Tibial artery (tissue), 4 donors: Measurements from ENCODE around the gene MAPK1.
"Not testable (repeated sequence)": the region's sequence is repeated elsewhere in the genome, so short reads cannot be mapped to it uniquely, and the experiment has no call there.

Experiments
- DNase-seq, 2 donors: peaks; one replicate each; pipeline ENCODE4 v3.0.0-alpha.2; 2019
- H3K27ac ChIP-seq, 2 donors: fragments of 200-600 bp; sonication (generic) in 1 of 2; 1 replicate in 1 of 2; 2 replicates in 1 of 2; pipeline ENCODE4 v1.5.1; 2018 to 2019; ENCODE audit warnings: mild to moderate bottlenecking in 1 of 2
- H3K27me3 ChIP-seq, 2 donors: fragments of 200-600 bp; sonication (generic) in 1 of 2; one replicate each; pipeline versions ENCODE4 v1.5.1 to v1.6.0; 2016 to 2019
- H3K36me3 ChIP-seq, 3 donors: fragments of 200-600 bp; sonication (generic) in 2 of 3; one replicate each; pipeline ENCODE4 v1.5.1; 2016 to 2019; ENCODE audit warnings: mild to moderate bottlenecking in 2 of 3
- H3K4me1 ChIP-seq, 4 donors: fragments of 200-600 bp; sonication (generic) in 2 of 4; 1 replicate in 3 of 4; 2 replicates in 1 of 4; pipeline ENCODE4 v1.5.1; 2016 to 2019
- H3K4me3 ChIP-seq, 2 donors: fragments of 200-600 bp; sonication (generic) in 1 of 2; 1 replicate in 1 of 2; 2 replicates in 1 of 2; pipeline ENCODE4 v1.5.1; 2018 to 2019; ENCODE audit warnings: mild to moderate bottlenecking in 2 of 2
- H3K9me3 ChIP-seq, 3 donors: fragments of 200-600 bp; sonication (generic) in 1 of 3; one replicate each; pipeline ENCODE4 v1.5.1; 2016 to 2019
- intact Hi-C: fragments of 100-400 bp; cut with DNase I; formaldehyde crosslinking; loops from one replicate; pipeline ENCODE4 v1.15.0; 2023; ENCODE audit warnings: low total_unique reads
- TF ChIP-seq, protein P1 (sequence below), 2 experiments: fragments of 200-600 bp in 1 of 2; fragments of 450-650 bp in 1 of 2; IDR thresholded peaks; one replicate each; pipeline ENCODE4 v1.5.1; 2017 to 2019; ENCODE audit warnings: antibody characterized with exemption in 2 of 2, mild to moderate bottlenecking in 1 of 2, moderate library complexity in 1 of 2

MAPK1 gene

DNA sequence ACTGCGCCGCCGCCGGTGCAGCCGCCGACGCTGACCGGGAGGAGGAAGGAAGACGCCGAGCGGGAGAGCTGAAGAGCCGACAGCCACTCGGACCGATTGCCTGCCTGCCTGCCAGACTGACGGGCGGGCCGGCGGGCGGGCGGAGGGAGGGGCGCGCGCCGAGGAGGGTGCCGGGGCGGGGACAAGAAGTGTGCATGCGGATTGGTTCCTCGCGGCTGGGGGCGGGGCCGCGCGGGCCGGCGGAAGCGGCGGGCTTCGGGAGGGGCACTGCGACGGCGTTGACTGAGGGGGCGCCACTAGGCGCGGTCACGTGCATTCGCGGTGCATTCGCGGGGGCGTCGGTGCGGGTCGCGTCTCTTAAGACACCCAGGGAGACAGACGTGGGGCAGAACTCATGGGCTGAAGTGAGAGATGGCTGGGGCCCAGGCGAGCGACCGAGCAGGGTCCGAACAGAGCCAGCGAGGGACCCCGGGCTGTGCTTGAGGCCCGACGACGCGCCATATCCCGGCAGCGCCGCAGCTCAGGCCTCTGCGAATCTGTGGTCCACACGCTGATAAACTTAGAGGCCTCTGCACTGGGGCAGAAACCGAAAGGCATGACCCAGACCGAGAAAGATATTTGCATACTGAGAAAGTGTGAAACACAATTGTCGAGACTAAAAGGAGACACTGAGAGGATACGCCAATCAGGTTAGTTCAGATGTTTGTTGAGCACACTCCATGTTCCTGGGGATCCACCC, at the start of gene MAPK1:
Gene MAPK1 (minus strand): TSS at position 118 of the 739 bp plus-strand sequence. CDS start 205 bp downstream, outside the sequence.
- Histone ChIP-seq H3K27ac (peak within 1 kb of the TSS; percentile 79 to 86), H3K4me3 (peak within 1 kb of the TSS; percentile 85), H3K36me3 (no peaks in the 10 kb centered on the region), H3K27me3 (no peaks in the 10 kb centered on the region), H3K4me1 (peaks cover 0 to 39% (median 24%) of the 10 kb centered on the region in 4 donors), H3K9me3 (no peaks in the 10 kb centered on the region)
- TF ChIP-seq, protein P1, sequence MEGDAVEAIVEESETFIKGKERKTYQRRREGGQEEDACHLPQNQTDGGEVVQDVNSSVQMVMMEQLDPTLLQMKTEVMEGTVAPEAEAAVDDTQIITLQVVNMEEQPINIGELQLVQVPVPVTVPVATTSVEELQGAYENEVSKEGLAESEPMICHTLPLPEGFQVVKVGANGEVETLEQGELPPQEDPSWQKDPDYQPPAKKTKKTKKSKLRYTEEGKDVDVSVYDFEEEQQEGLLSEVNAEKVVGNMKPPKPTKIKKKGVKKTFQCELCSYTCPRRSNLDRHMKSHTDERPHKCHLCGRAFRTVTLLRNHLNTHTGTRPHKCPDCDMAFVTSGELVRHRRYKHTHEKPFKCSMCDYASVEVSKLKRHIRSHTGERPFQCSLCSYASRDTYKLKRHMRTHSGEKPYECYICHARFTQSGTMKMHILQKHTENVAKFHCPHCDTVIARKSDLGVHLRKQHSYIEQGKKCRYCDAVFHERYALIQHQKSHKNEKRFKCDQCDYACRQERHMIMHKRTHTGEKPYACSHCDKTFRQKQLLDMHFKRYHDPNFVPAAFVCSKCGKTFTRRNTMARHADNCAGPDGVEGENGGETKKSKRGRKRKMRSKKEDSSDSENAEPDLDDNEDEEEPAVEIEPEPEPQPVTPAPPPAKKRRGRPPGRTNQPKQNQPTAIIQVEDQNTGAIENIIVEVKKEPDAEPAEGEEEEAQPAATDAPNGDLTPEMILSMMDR (IDR thresholded peaks at IDR 0.05), result peak; percentile 40 to 49
- intact Hi-C loops, result loop anchor here (5.0 to 10.0 kb wide), 2 partner anchors 53 to 130 kb away; partner anchors contain the start of gene YPEL1
- DNase-seq, result peak; percentile 89 to 95

DNA sequence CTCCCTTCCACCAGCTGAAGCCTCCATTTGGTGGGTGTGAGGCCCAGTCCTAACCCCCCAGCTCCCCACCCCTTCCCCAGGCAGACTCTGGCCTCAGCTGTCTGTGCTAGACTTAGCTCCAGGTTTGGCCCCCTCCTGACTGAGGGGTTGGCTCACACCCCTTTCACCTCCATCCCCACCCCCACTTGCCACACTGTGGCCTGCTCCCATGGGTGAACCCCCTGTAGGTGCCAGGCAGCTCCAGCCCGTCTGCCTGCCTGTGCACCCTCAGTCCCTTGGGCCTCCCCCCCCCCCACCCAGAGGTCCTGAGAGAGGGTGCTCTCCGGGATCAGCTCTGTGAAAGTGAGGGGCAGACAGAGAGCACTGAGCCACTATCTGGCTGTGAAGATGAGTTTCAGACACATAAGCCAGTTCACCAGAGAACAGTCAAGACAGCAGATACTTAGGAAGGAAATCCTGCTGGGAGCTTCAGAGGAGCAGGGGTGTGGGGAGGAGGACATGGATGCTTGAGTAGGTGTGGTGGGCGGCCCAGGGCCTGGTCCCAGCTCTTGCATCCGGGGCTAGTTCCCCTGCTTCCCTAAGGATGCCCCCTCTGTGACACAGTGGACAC, 49.0 kb upstream of the MAPK1 start:
- H3K4me3 ChIP-seq, result no peak overlapping the region
- DNase-seq, result no peak
- no peak overlapping the region for H3K27ac ChIP-seq
- TF ChIP-seq, protein P1 (IDR thresholded peaks at IDR 0.05), result no peak
- H3K27me3 ChIP-seq, result no peaks in the 10 kb centered on the region
- no peaks in the 10 kb centered on the region for H3K9me3 ChIP-seq
- peaks cover 0 to 18% (median 5%) of the 10 kb centered on the region in 3 donors for H3K36me3 ChIP-seq
- peaks cover 0 to 11% (median 5%) of the 10 kb centered on the region in 4 donors for H3K4me1 ChIP-seq
- intact Hi-C loops, result no loop called here

DNA sequence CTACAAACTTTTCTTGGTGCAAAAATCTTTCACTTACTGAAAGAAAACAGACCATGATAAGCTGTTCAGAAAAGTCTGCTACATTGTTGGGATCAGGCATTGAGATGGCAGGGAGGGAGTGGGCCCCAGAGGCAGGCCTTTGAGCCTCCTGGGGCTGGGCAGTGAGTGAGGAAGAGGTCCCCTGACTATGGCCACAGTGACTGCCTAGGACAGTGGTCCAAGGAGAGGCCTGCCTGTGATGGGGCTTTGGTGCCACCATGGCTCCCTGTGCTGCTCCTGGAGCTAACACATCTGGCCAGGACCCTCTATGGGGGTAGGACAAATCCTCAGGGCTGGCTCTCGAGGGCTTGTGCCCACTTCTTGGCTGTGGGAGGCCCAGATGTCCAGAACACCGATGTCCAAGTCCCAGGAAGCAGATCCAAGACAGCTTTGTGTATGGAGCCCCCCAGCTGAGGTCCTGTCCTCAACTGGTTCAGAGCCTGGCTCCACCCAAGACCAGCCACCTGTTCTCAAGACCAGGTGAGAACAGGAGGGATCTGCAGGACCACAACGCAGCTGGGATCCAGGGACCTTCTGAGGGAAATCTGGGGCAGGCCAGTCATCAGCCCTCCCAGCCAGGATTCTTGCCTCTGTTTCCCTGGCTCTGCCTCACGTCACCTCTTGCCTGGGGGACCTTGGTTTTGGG, 48.3 kb upstream of the MAPK1 start:
- Histone ChIP-seq H3K36me3 (peaks cover 0 to 12% (median 5%) of the 10 kb centered on the region in 3 donors), H3K27me3 (no peaks in the 10 kb centered on the region), H3K27ac (no peak overlapping the region), H3K9me3 (no peaks in the 10 kb centered on the region), H3K4me1 (peaks cover 0 to 11% (median 5%) of the 10 kb centered on the region in 4 donors), H3K4me3 (no peak overlapping the region)
- no peak for DNase-seq
- intact Hi-C loops, result no loop called here
- TF ChIP-seq, protein P1 (IDR thresholded peaks at IDR 0.05), result no peak

DNA sequence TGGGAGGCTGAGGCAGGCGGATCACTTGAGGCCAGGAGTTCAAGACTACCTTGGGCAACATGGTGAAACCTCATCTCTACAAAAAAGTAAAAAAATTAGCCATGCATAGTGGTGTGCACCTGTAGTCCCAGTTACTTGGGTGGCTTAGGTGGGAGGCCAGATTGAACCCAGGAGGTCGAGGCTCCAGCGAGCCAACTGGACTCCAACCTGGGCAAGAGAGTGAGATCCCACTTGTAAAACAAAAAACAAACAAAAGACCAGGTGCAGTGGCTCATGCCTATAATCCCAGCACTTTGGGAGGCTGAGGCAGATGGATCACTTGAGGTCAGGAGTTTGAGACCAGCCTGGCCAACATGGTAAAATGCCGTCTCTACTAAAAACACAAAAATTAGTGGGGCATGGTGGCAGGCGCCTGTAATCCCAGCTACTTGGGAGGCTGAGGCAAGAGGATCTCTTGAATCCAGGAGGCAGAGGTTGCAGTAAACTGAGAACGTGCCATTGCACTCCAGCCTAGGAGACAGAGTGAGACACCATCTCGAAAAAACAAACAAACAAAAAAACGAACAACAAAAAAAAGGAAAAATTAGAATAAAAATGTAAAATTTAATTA, 46.7 kb upstream of the MAPK1 start:
- intact Hi-C loops, DNase-seq: not testable (repeated sequence)

DNA sequence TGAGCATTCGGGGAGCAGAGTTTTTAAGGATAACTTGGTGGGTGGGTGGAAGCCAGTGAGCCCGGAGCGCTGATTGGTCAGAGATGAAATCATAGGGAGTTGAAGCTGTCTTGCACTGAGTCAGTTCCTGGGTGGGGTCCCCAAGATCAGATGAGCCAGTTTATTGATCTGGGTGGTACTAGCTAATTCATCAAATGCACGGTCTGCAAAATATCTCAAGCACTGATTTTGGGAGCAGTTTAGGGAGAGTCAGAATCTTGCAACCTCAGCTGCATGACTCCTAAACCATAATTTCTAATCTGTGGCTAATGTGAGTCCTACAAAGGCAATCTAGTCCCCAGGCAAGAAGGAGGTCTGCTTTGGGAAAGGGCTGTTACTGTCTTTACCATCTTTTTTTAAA, 42.9 kb upstream of the MAPK1 start:
- DNase-seq, H3K36me3 ChIP-seq, H3K4me3 ChIP-seq, H3K9me3 ChIP-seq, H3K27ac ChIP-seq, intact Hi-C loops, H3K4me1 ChIP-seq, H3K27me3 ChIP-seq: not testable (repeated sequence)

More for the DNA sequence above, 46.7 kb upstream of the MAPK1 start:
- H3K36me3 ChIP-seq, H3K4me3 ChIP-seq, H3K27me3 ChIP-seq, H3K9me3 ChIP-seq, H3K27ac ChIP-seq: not testable (repeated sequence)
- H3K4me1 ChIP-seq, result peaks cover 0 to 11% (median 5%) of the 10 kb centered on the region in 4 donors

DNA sequence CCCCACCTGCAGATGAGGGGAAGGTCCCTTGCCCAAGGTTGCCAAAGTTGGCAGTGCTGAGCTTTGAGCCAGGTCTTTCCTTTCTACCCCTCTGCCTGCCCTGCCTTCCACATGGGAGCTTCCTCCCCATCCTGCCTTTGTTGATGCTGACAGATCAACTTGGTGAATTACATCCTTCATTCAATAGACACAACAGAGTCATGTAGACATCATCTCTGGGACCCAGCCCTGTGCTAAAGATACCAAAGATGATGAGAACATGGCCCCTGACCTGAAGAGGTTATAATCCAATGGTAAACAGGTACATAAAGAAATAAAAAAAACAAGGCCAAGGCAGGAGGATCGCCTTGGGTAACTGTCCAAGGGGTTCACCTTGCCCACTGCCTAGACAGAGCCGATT, 42.4 kb upstream of the MAPK1 start:
- H3K4me1 ChIP-seq, result no peaks in the 10 kb centered on the region
- intact Hi-C loops, result no loop called here
- TF ChIP-seq, protein P1 (IDR thresholded peaks at IDR 0.05), result no peak
- H3K27ac ChIP-seq, result no peak overlapping the region
- H3K36me3 ChIP-seq, result no peaks in the 10 kb centered on the region
- no peaks in the 10 kb centered on the region for H3K9me3 ChIP-seq
- H3K4me3 ChIP-seq, result no peak overlapping the region
- no peaks in the 10 kb centered on the region for H3K27me3 ChIP-seq
- DNase-seq, result no peak
